ENCODE data around the gene SON. TPM values are rescaled to one million over a fixed set of nuclear protein-coding genes. Genes with fewer than 3 reads are reported as not detected.

The SON gene, protein sequence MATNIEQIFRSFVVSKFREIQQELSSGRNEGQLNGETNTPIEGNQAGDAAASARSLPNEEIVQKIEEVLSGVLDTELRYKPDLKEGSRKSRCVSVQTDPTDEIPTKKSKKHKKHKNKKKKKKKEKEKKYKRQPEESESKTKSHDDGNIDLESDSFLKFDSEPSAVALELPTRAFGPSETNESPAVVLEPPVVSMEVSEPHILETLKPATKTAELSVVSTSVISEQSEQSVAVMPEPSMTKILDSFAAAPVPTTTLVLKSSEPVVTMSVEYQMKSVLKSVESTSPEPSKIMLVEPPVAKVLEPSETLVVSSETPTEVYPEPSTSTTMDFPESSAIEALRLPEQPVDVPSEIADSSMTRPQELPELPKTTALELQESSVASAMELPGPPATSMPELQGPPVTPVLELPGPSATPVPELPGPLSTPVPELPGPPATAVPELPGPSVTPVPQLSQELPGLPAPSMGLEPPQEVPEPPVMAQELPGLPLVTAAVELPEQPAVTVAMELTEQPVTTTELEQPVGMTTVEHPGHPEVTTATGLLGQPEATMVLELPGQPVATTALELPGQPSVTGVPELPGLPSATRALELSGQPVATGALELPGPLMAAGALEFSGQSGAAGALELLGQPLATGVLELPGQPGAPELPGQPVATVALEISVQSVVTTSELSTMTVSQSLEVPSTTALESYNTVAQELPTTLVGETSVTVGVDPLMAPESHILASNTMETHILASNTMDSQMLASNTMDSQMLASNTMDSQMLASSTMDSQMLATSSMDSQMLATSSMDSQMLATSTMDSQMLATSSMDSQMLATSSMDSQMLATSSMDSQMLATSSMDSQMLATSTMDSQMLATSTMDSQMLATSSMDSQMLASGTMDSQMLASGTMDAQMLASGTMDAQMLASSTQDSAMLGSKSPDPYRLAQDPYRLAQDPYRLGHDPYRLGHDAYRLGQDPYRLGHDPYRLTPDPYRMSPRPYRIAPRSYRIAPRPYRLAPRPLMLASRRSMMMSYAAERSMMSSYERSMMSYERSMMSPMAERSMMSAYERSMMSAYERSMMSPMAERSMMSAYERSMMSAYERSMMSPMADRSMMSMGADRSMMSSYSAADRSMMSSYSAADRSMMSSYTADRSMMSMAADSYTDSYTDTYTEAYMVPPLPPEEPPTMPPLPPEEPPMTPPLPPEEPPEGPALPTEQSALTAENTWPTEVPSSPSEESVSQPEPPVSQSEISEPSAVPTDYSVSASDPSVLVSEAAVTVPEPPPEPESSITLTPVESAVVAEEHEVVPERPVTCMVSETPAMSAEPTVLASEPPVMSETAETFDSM (N-terminal part only)
- 147 and 169 TPM in 2 replicates for total RNA-seq

DNA sequence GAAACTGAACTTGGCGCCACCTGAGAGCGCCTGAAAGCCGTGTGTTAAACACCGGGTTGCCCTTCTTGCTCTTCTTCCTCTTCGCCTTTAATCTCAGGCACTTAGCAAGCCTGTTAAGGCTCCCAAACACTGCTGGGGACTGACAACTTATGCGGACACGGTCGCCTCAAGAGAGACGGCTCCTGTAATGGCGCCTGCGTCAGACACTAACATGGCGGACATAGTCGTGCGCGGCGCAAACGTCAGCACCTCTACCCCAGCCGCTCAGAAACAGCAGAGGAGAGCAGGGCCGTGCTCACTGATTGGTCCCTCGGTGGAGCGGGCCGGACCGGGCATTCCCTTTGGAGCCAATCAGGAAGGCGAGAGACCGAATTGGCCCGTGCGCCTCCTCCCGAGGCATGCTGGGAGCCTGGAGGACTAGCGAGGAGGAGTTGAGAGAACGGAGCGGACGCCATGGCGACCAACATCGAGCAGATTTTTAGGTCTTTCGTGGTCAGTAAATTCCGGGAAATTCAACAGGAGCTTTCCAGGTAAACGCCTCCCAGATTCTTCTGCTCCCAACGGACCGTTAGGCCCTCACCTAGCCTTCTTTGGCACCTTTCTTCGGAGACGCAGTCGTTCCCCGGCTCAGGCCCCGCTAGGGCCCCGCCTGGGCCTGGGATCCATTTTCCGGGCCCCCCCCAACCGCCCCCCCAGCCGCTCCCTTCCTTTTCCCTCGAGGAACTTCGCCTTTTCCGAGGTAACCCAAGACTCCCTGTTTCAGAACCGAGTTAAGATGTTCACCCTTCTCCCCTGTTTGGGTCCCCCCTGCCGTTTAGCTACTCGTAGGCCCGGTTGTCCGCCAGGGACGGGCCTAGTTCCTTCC lies at the start of gene SON:
SON (plus strand) TSS at position 399 of the 865 bp plus-strand sequence; CDS start at position 454, 55 bp downstream.

DNA sequence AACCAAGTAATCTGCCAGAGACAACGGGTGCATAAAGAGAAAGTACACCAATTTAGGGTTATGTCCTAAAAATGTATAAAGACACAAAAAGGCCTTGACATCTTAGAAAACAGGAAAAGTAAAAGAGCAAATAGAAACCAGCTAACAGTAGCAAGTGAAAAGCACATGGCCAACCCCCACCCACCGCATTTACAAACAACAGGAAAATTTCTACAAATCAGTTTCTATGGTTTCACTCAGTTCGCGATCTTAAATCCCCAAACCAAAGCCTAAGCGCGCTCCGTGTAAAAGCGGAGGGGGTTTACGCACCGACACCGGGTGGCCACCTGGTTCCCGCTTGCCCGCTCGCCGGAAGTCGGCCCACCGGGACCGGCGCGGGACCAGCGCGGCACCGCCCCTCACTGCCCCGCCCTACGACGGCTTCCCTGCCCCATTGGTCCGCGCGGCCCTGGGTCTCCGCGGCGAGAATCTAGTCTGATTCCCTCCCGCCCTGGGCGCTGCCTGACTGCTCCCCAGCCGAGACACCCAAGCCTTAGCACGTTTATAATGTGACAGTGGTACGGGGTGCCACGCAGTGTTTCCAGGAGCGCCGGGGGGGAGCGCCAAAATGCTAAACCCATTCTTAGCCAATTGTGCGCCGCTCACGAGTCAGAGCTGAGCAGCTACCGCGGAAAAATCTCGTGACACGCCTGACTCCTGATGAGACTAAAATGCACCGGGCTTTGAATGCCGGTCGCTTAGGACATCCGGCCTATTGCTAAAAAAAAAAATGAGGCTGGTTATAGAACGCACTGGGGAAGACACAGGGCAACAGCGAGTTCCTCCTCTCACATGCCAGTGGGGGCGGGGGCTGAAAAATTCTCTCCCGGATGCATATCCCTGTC lies 840 bp upstream of the SON start, which contains the start of gene GART:
GART (minus strand) TSS at position 362 of the 884 bp plus-strand sequence. CDS start 2,802 bp downstream, outside the sequence.

GRCh38 chr21:33588485-33589335 lies 45.9 kb downstream of the SON start, which contains the start of gene DONSON:
DONSON (minus strand) TSS chr21:33588684; CDS start chr21:33588641, 43 bp downstream.

Other genes with a start within 250 kb of the SON start
- 35.4 and 38.8 TPM in 2 replicates for gene IFNAR1, start 218.1 kb upstream of the SON start, total RNA-seq
- 38.2 and 40.9 TPM in 2 replicates for gene IFNGR2, start 139.6 kb upstream of the SON start, total RNA-seq
- 39.3 and 43.4 TPM in 2 replicates for gene TMEM50B, start 63.1 kb upstream of the SON start, total RNA-seq
- gene DNAJC28, start 51.3 kb upstream of the SON start, total RNA-seq = 3.1 and 3.5 TPM in 2 replicates
- 78.7 and 95.1 TPM in 2 replicates for gene GART, start 921 bp upstream of the SON start, total RNA-seq
- 14.5 and 15.0 TPM in 2 replicates for gene DONSON, start 45.6 kb downstream of the SON start, total RNA-seq
- 30.8 TPM in 2 replicates for gene CRYZL1, start 98.7 kb downstream of the SON start, total RNA-seq
- 46.5 and 47.3 TPM in 2 replicates for gene ITSN1, start 99.5 kb downstream of the SON start, total RNA-seq